Activated CD4-positive, alpha-beta T cell treated with anti-CD3 and anti-CD28 coated beads, Interleukin-2, amount 50 U/mL, for 48 hours (primary cell): Measurements from ENCODE around the gene TVP23B.
"Not testable (repeated sequence)": the region's sequence is repeated elsewhere in the genome, so short reads cannot be mapped to it uniquely, and the experiment has no call there.

Source experiments
- DNase-seq, 2 experiments: peaks; one replicate each; pipeline ENCODE4 v3.0.0-alpha.2; 2020

Gene TVP23B

GRCh38 chr17:18780991-18781718, at the start of gene TVP23B:
Gene TVP23B (plus strand): TSS chr17:18781183. CDS start chr17:18781294, 111 bp downstream.
- DNase-seq, result peak; percentile 98

DNA sequence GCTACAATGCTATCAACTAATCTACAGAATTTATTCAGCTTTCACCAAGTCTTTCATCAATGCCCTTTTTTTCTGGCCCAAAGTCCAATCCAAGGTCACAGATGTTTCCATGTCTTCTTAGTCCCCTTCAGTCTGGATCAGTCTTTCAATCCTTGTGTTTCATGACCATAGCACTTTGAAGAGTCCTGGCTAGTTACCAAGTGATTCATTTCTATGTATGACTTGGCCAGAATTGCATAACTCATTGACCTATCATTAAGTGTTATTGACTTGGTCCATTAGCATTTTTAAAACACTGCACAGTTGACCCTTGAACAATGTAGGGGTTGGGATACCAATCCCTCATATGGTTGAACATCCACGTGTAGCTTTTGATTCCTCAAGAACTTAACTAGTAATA, 48.5 kb upstream of the TVP23B start:
- DNase-seq, result not testable (repeated sequence)

- DNase-seq, result not testable (repeated sequence)
These were observed 47.6 kb upstream of the TVP23B start for GRCh38 chr17:18733350-18733749.

- DNase-seq, result not testable (repeated sequence)
These were observed 41.2 kb upstream of the TVP23B start for GRCh38 chr17:18739616-18740391.

- not testable (repeated sequence) for DNase-seq
These were observed 39.8 kb upstream of the TVP23B start for GRCh38 chr17:18741228-18741627.

GRCh38 chr17:18743699-18744421, 37.1 kb upstream of the TVP23B start, which contains the start of gene FBXW10:
Gene FBXW10 (plus strand): TSS chr17:18744054. CDS start chr17:18744245, 191 bp downstream.
- DNase-seq, result not testable (repeated sequence)

DNA sequence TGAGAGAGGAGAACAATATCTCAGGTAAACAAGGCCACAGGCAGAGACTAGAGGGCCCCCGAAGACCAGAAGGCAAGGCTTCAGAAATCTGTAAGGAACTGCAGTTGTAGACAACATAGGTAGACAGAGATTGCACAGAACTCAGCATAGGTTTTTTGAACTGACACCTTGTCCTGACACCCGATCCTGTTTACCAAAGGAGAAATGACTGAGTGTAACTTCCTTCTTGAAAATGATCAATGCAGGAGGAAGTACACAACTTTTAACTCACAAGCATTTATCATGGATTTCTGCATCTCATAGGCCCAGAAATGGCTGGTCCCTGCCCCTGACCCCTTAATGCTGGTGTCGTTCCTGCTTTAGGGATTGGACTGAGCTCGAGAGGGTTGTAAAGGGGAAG, 36.3 kb upstream of the TVP23B start:
- DNase-seq, result not testable (repeated sequence)

- DNase-seq, result not testable (repeated sequence)
These were observed 34.4 kb upstream of the TVP23B start for GRCh38 chr17:18746551-18746950.

DNA sequence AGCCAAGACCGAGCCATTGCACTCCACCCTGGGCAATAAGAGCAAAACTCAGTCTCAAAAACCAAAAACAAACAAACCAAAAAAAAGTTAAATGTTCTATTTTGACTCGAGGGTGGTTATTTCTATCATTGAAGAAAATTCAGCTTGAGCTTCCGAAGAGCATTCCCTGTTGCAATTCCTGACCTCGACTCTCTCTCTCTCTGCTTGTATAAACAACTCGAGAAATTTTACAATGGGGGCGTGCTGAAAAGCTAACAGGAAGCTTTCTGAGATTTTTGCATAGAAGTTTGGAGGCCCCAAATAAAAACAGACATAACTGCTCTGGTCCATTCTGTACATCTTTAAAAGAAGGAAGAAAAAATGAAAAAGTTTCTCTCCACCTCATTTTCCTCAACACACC, 33.5 kb upstream of the TVP23B start:
- not testable (repeated sequence) for DNase-seq

DNA sequence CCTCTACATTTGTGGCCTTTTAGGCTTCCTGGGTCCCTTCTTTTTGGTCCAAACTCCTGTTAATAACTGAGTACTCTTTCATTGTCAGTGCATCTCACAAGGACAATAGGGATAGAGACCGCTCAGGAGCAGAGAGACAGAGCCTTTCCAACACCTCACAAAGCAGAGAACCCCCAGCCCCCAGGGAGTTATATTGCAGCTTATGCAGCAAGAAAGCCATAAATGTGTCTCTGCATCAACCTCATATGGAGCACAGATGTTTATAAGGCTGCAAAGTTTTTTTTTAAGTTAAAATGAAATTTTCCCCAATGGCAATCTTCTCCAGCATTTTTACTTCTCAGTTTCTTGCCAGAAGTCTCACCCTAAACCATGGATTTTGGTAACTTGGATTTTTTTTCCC, 30.7 kb upstream of the TVP23B start:
- DNase-seq, result not testable (repeated sequence)

DNA sequence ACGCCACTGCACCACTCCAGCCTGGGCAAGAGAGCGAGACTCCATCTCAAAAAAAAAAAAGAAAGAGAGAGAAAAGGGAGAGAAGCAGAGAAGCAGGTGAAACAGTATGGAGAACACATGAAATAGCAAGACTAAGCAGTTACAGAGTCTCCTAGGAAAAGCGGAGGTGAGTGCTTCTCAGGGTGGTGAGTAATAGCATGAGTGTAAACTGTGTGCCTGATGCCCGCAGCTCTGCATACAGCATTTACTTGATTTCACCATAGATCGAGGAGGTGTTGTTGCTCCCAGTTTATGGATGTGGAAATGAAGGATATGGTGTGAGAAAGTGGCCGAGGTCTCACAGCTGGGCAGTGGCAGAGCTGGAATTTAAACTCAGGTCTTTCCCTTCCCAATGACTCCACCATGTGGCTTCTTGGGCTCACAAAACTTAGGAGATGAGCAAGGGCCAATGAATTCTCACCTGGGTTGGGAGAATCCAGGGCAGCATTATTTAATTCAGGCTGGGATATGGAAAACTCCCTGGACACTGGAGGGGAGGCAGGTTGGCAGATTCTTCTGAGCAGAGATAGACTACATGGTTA, 27.1 kb upstream of the TVP23B start:
- DNase-seq, result not testable (repeated sequence)

DNA sequence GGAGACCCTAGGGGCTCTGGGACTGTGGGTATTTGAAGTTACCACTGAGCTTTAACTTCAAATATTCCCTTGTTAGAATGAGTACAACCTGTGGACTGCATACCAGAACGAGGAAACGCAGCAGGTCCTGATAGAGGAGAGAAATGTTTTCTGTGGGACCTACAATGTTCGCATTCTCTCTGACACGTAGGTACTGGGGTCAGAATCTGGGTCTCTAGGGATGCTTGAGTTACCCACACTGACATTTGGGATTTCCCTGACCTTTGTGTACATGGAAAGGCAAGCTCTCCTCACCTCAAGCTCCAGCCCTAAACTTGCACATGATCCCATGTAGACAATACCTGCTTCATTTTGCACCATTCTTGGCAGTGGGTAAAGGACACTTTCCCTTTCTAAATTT, 25.0 kb upstream of the TVP23B start:
- DNase-seq, result not testable (repeated sequence)

DNA sequence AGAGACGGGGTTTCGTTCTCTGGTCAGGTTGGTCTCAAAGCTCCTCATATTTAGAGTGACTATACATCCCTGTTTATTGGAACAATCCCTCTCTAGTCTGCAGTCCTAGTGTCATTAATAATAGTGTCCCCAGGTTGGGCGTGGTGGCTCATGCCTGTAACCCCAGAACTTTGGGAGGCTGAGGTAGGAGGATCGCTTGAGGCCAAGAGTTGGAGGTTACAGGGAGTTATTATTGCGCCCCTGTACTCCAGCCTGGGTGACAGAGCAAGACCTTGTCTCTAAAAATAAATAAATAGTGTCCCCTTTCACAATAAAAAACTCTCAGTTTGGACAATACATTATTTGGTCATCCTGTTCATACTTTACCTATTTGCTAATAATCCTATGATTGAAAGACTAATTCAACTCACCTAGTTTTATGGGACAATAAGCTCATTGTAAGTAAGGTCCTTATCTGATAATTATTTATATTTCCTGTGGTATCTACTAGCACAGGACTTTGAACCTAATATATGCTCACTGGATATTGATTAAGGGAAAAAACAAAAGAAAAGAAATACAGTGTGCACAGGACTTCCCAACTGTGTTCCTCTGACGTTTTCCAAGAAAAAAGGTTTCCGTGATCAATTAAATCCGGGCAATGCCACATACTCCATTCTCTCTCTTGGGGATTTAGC, 23.5 kb upstream of the TVP23B start:
- DNase-seq, result not testable (repeated sequence)

- DNase-seq, result not testable (repeated sequence)
These were observed 22.6 kb upstream of the TVP23B start for GRCh38 chr17:18758344-18758743.

DNA sequence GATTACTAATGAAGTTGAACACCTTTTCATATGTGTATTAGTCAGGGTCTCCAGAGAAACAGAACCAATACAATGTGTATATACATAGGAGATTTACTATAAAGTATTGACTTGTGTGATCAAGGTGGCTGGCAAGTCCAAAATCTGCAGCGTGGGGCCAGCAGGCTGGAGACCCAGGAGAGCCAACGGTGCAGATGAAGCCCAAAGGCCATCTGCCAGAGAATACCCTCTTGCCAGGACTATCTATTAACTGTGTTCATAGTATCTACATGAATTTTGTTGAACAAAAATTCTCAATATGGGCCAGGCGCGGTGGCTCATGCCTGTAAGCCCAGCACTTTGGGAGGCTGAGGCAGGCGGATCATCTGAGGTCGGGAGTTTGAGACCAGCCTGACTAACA, 20.8 kb upstream of the TVP23B start:
- DNase-seq, result not testable (repeated sequence)

DNA sequence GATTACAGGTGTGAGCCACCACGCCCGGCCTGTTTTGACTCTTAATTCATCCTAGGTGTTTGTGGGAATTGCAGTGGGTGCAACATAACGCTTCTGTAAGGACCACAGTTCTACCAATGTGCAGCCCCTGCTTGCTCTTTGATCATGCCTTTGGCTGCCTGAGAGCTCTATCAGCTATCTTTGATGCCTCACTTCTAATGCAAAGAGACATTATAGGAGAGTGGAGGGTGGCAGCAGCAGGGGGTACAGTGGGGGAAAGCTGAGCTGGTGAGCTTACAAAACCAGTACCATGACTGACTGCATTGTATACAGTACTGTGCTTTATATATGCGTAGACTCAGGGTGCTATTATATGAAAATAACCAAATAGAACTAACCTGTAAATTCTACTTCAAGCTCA, 10.4 kb upstream of the TVP23B start:
- DNase-seq, result not testable (repeated sequence)

DNA sequence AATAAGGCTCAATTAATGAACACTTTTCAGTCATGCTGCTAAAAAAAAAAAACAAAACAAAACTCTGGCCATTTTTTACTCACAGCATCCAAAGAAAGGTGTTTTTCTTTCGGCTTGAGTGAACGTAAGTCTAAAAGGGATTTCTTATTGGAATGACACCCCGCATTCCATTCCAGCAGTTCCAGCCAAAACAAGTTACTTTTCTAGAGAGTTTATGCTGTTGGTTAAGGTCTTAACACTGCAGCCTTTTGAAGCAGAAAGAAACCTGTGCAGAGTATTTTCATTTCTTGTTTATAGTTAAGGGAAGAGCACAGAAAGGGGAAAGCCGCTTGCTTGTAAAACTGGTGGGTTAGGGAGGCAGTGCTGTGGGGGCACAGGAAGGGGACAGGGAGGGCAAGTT, 9.9 kb upstream of the TVP23B start:
- DNase-seq, result not testable (repeated sequence)

DNA sequence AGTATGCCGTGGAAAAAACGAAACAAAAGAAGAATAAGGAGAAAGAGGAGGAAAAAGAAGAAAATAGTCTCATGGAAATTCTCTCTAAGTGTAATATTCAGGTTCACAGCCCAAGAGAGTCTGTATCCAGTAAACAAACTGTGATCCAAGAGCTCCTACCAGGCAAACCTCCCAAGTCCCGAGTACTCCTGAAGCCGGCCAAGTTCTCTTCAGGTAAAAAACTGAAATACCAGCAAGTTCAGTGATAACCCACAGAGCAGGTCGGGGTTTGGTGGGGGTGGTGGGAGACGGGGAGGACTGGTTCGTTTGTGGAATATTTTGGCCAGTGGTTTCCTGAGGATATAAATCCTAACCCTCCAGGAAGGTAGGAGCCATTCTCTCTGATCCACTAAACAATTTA, 8.5 kb upstream of the TVP23B start:
- DNase-seq, result no peak

DNA sequence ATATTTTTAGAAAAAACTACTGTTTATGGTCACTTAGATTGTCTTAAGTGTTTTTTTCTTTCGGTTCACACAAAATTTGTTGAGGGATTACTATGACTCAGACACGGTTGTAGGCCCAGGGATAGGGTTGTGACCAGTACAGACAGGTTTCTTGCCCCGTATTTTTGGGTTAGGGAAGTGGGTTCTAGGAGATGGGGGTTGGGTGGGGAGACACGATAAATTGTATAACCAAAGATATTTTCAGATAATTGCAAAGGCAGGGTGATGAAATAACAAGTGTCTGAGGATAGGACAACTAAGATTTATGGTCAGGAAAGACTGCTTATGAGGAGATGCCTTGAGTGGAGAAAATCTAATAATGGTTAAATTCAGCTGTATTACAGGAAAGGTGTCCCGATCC, 822 bp downstream of the TVP23B start:
- not testable (repeated sequence) for DNase-seq

GRCh38 chr17:18785933-18786332, 5.0 kb downstream of the TVP23B start:
- not testable (repeated sequence) for DNase-seq

GRCh38 chr17:18786890-18787289, 5.9 kb downstream of the TVP23B start:
- not testable (repeated sequence) for DNase-seq

GRCh38 chr17:18791402-18791801, 10.4 kb downstream of the TVP23B start:
- not testable (repeated sequence) for DNase-seq
